Gastrocnemius medialis (tissue), 4 donors: ENCODE data around the gene CHML.

Source experiments
- CTCF ChIP-seq, 5 experiments: fragments of 450-650 bp in 3 of 5; fragments of 200-600 bp in 2 of 5; sonication (generic) in 2 of 5; IDR thresholded peaks in 4 of 5; conservative IDR thresholded peaks in 1 of 5; 1 replicate in 4 of 5; 2 replicates in 1 of 5; pipeline ENCODE4 v1.5.1; 2016 to 2019; ENCODE audit warnings: antibody characterized with exemption in 5 of 5, mild to moderate bottlenecking in 3 of 5, moderate library complexity in 3 of 5
- POLR2A ChIP-seq, 2 donors: fragments of 450-650 bp; IDR thresholded peaks; one replicate each; pipeline ENCODE4 v1.6.1; 2017; ENCODE audit warnings: antibody characterized with exemption in 2 of 2, mild to moderate bottlenecking in 2 of 2, moderate library complexity in 2 of 2

- no peak for TF ChIP-seq CTCF (IDR thresholded peaks at IDR 0.05 in 4 of 5, conservative IDR thresholded peaks at IDR 0.05 in 1 of 5)
- no peak for TF ChIP-seq POLR2A (IDR thresholded peaks at IDR 0.05)
These were observed 24.9 kb downstream of the CHML start for GRCh38 chr1:241615043-241615974.
